Mesodermal cell (in vitro differentiated cells): ENCODE results near the gene CDC42.
A peak's percentile ranks its signal among the peaks of the same experiment; 100 is the strongest.

Source experiments
- H3K27ac ChIP-seq: 2 replicates; pipeline ENCODE4 v1.7.0; 2013; ENCODE audit warnings: mild to moderate bottlenecking, low read depth, low read length, moderate library complexity; ENCODE audit not compliant: severe bottlenecking
- H3K36me3 ChIP-seq: 2 replicates; pipeline ENCODE4 v1.7.1; 2013; ENCODE audit warnings: mild to moderate bottlenecking, low read length, moderate library complexity; ENCODE audit not compliant: control insufficient read depth, insufficient read depth
- H3K4me1 ChIP-seq: one replicate; pipeline ENCODE4 v1.7.1; 2013; ENCODE audit warnings: mild to moderate bottlenecking, low read length; ENCODE audit not compliant: insufficient read depth, control insufficient read depth, poor library complexity, severe bottlenecking
- H3K4me3 ChIP-seq: 2 replicates; pipeline ENCODE4 v1.7.0; 2013; ENCODE audit warnings: low read length, control low read depth, mild to moderate bottlenecking; ENCODE audit not compliant: insufficient read depth, poor library complexity, severe bottlenecking; ENCODE audit errors: extremely low read depth
- H3K9me3 ChIP-seq: 2 replicates; pipeline ENCODE4 v1.7.1; 2013; ENCODE audit warnings: mild to moderate bottlenecking, low read length, moderate library complexity; ENCODE audit not compliant: control insufficient read depth
- WGBS, 2 experiments: methylation state at CpG; one replicate each; pipeline ENCODE4 v1.1.5; 2013; ENCODE audit warnings: missing lambda C conversion rate in 2 of 2; ENCODE audit not compliant: insufficient coverage in 2 of 2; 5-methylcytosine and 5-hydroxymethylcytosine counted together

The CDC42 gene

GRCh38 chr1:22108339-22109105 lies 56.0 kb downstream of the CDC42 start:
- Histone ChIP-seq H3K4me3 (no peak overlapping the region), H3K27ac (no peak overlapping the region), H3K9me3 (no peaks in the 10 kb centered on the region), H3K36me3 (peaks cover 84% of the 10 kb centered on the region), H3K4me1 (peaks cover 21% of the 10 kb centered on the region)
- 84 to 88% methylated on average over 9 to 11 of the region's 11 CpGs for WGBS, 2 experiments

DNA sequence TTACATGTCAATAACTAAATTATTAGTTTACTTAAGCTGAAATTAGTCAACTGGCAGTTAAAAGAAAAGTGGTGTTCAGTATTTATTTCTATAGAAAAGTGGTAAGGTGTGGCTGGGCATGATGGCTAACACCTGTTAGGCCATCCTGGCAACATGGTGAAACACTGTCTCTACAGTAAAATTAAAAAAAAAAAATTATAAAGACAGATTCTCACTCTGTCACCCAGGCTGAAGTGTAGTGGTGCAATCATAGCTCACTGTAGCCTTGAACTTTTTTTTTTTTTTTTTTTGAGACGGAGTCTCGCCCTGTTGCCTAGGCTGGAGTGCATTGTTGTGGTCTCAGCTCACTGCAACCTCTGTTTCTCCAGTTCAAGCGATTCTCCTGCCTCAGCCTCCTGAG lies 57.5 kb downstream of the CDC42 start:
- H3K27ac ChIP-seq = no peak overlapping the region
- H3K4me3 ChIP-seq = no peak overlapping the region
- no peaks in the 10 kb centered on the region for H3K9me3 ChIP-seq
- WGBS, 2 experiments = 100% methylated on average over 3 of the region's 3 CpGs; no CpG with 5 or more reads in 1 of the 2 experiments
- H3K36me3 ChIP-seq = peaks cover 91% of the 10 kb centered on the region
- H3K4me1 ChIP-seq = peaks cover 34% of the 10 kb centered on the region

GRCh38 chr1:22111115-22111514 lies 58.6 kb downstream of the CDC42 start:
- Histone ChIP-seq H3K9me3 (no peaks in the 10 kb centered on the region), H3K36me3 (peaks cover 91% of the 10 kb centered on the region), H3K4me3 (no peak overlapping the region)

GRCh38 chr1:22111620-22112019 lies 59.1 kb downstream of the CDC42 start:
- no peak overlapping the region for H3K4me3 ChIP-seq
- H3K36me3 ChIP-seq = peaks cover 91% of the 10 kb centered on the region
- H3K27ac ChIP-seq = no peak overlapping the region
- H3K9me3 ChIP-seq = no peaks in the 10 kb centered on the region
- WGBS, 2 experiments = 100% methylated on average over 3 of the region's 3 CpGs
- peaks cover 34% of the 10 kb centered on the region for H3K4me1 ChIP-seq

More at GRCh38 chr1:22111115-22111514, 58.6 kb downstream of the CDC42 start:
- WGBS, 2 experiments = 86 to 100% methylated on average over 1 of the region's 1 CpG
- H3K4me1 ChIP-seq = peaks cover 38% of the 10 kb centered on the region
- H3K27ac ChIP-seq = no peak overlapping the region

DNA sequence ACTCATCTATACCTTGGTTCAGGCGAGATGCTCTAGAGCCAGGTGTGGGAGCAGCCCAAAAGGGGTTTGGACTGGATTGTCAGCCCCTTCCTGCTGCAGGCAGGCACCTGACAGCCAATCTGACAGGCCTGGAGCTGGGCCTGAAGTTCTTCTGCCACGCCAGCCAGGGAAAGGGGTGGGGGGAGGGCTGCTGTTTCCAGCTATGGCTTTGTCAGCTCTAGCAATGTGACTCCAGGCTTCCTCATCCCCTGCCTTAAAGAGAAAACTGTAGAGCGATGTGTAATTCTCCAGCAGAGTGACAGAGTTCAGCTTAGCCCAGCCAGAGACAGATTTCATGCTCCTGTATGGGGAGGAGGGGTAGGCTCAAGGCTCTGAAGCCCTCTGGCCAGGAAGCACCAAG lies 60.0 kb downstream of the CDC42 start:
- Histone ChIP-seq H3K36me3 (peaks cover 91% of the 10 kb centered on the region), H3K27ac (no peak overlapping the region), H3K4me1 (peaks cover 29% of the 10 kb centered on the region), H3K4me3 (no peak overlapping the region), H3K9me3 (no peaks in the 10 kb centered on the region)
- WGBS, 2 experiments = 87 to 93% methylated on average over 3 of the region's 3 CpGs

GRCh38 chr1:22114083-22115012 lies 61.8 kb downstream of the CDC42 start:
- Histone ChIP-seq H3K4me1 (peaks cover 29% of the 10 kb centered on the region), H3K27ac (peak overlapping the region; percentile 7), H3K36me3 (peaks cover 91% of the 10 kb centered on the region), H3K4me3 (no peak overlapping the region), H3K9me3 (no peaks in the 10 kb centered on the region)
- WGBS, 2 experiments = 69 to 74% methylated on average over 13 to 16 of the region's 18 CpGs

GRCh38 chr1:22115286-22115685 lies 62.8 kb downstream of the CDC42 start:
- Histone ChIP-seq H3K4me1 (peaks cover 29% of the 10 kb centered on the region), H3K9me3 (no peaks in the 10 kb centered on the region), H3K36me3 (peaks cover 92% of the 10 kb centered on the region), H3K4me3 (no peak overlapping the region), H3K27ac (peak overlapping the region; percentile 7)
- 93% methylated on average over 6 of the region's 6 CpGs for WGBS, 2 experiments

GRCh38 chr1:22117238-22117637 lies 64.7 kb downstream of the CDC42 start:
- peaks cover 32% of the 10 kb centered on the region for H3K4me1 ChIP-seq
- WGBS, 2 experiments = 100% methylated on average over 3 to 4 of the region's 4 CpGs
- no peaks in the 10 kb centered on the region for H3K9me3 ChIP-seq
- H3K4me3 ChIP-seq = no peak overlapping the region
- no peak overlapping the region for H3K27ac ChIP-seq
- peaks cover 77% of the 10 kb centered on the region for H3K36me3 ChIP-seq

GRCh38 chr1:22117851-22118250 lies 65.3 kb downstream of the CDC42 start:
- H3K4me3 ChIP-seq = no peak overlapping the region
- H3K27ac ChIP-seq = no peak overlapping the region
- H3K4me1 ChIP-seq = peaks cover 38% of the 10 kb centered on the region
- WGBS, 2 experiments = 100% methylated on average over 3 to 5 of the region's 5 CpGs
- H3K36me3 ChIP-seq = peaks cover 72% of the 10 kb centered on the region
- H3K9me3 ChIP-seq = no peaks in the 10 kb centered on the region

DNA sequence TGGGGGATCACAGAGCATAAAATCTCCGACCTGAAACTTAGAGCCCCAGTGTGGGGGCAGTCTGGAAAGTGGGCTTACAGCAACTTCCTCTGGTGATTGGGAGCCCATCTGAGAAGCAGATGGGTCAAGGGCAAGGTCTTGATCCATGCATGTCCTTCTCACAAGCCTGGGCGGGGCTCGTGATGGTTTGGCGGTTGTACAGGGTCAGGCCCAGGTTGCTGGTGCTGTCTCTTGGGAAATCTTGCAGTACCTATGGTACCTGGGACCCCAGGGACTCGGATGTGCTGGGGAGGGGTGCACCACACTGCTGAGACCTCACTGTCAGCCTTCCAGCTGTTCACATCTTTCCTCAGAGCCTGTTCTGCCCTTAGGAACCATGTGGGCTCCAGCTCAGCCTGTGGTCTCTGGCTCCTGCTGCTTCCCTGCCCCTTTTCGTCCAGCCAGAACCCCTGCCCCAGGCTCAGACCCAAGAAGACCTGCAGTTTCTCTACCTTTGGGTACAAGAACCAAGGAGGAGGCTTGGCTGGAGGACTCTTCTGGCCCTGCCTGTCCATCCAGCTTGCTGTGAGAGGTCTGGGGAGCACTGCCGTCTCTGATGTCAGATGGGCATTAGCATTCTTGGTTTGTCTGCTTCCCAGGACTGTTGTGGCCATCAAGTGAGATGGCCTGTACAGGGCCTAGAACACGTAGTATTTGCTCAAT lies 65.9 kb downstream of the CDC42 start:
- H3K36me3 ChIP-seq = peaks cover 67% of the 10 kb centered on the region
- 94 to 98% methylated on average over 6 of the region's 8 CpGs for WGBS, 2 experiments
- peaks cover 44% of the 10 kb centered on the region for H3K4me1 ChIP-seq
- H3K9me3 ChIP-seq = no peaks in the 10 kb centered on the region
- no peak overlapping the region for H3K27ac ChIP-seq
- no peak overlapping the region for H3K4me3 ChIP-seq
